Gastrocnemius medialis (tissue), 4 donors: Measurements from ENCODE around the gene FOS. TPM values are rescaled to one million over a fixed set of nuclear protein-coding genes. Genes with fewer than 3 reads are reported as not detected.
A peak's percentile ranks its signal among the peaks of the same experiment; 100 is the strongest.

Experiments used
- ATAC-seq, 2 donors: fragments of 150-250 bp; one replicate each; pipeline ENCODE4 v1.9.1; 2016
- DNase-seq, 2 donors: peaks; one replicate each; pipeline ENCODE4 v3.0.0-alpha.2; 2019
- H3K27ac ChIP-seq, 4 donors: fragments of 200-600 bp; sonication (generic); 1 replicate in 1 of 4; 2 replicates in 3 of 4; pipeline ENCODE4 v1.5.1; 2016 to 2018; ENCODE audit warnings: mild to moderate bottlenecking in 2 of 4, moderate library complexity in 1 of 4
- H3K27me3 ChIP-seq, 3 donors: fragments of 200-600 bp; sonication (generic) in 2 of 3; 1 replicate in 1 of 3; 2 replicates in 2 of 3; pipeline versions ENCODE4 v1.5.1 to v1.6.0; 2016 to 2019; ENCODE audit warnings: mild to moderate bottlenecking in 1 of 3, moderate library complexity in 1 of 3
- H3K36me3 ChIP-seq, 2 donors: fragments of 200-600 bp; sonication (generic) in 1 of 2; one replicate each; pipeline ENCODE4 v1.5.1; 2017 to 2018
- H3K4me1 ChIP-seq, 2 donors: fragments of 200-600 bp; sonication (generic) in 1 of 2; one replicate each; pipeline ENCODE4 v1.5.1; 2016 to 2017; ENCODE audit warnings: mild to moderate bottlenecking in 2 of 2
- H3K4me3 ChIP-seq, 4 donors: fragments of 200-600 bp; sonication (generic) in 3 of 4; 1 replicate in 1 of 4; 2 replicates in 3 of 4; pipeline ENCODE4 v1.5.1; 2016 to 2019; ENCODE audit warnings: mild to moderate bottlenecking in 2 of 4
- H3K9me3 ChIP-seq, 3 donors: fragments of 200-600 bp; sonication (generic) in 2 of 3; 1 replicate in 1 of 3; 2 replicates in 2 of 3; pipeline ENCODE4 v1.5.1; 2016 to 2019
- CTCF ChIP-seq, 5 experiments: fragments of 450-650 bp in 3 of 5; fragments of 200-600 bp in 2 of 5; sonication (generic) in 2 of 5; IDR thresholded peaks in 4 of 5; conservative IDR thresholded peaks in 1 of 5; 1 replicate in 4 of 5; 2 replicates in 1 of 5; pipeline ENCODE4 v1.5.1; 2016 to 2019; ENCODE audit warnings: antibody characterized with exemption in 5 of 5, mild to moderate bottlenecking in 3 of 5, moderate library complexity in 3 of 5
- POLR2A ChIP-seq, 2 donors: fragments of 450-650 bp; IDR thresholded peaks; one replicate each; pipeline ENCODE4 v1.6.1; 2017; ENCODE audit warnings: antibody characterized with exemption in 2 of 2, mild to moderate bottlenecking in 2 of 2, moderate library complexity in 2 of 2
- in situ Hi-C, 4 donors: fragments of 200-750 bp; cut with MboI; loops; one replicate each; pipeline versions ENCODE4 v1.15.0 to v1.8.0; 2017; ENCODE audit warnings: low sequenced_read_pairs in 4 of 4
- intact Hi-C: fragments of 100-400 bp; cut with DNase I; formaldehyde crosslinking; loops from one replicate; pipeline ENCODE4 v1.15.1; 2023; ENCODE audit warnings: low total_unique reads
- total RNA-seq, 4 donors: library from RNA; depleted of rRNA; stranded (reverse); fragments of >200 nt; gene quantifications; one replicate each; pipeline versions ENCODE4 v1.1.0 to v1.2.3, GENCODE V29; 2016

Gene FOS
- total RNA-seq, 4 donors from 2014 or later: 16.3 to 110 (median 53.5) TPM

- intact Hi-C loops (no loop called here), in situ Hi-C loops (loop anchor here in 1 of 4 donors (10.0 kb wide), 1 partner anchor 56 kb away; no protein-coding TSS in a partner anchor)
- H3K9me3 ChIP-seq: no peaks in the 10 kb centered on the region
- H3K4me1 ChIP-seq: peaks cover 40 to 45% of the 10 kb centered on the region in 2 donors
- no peaks in the 10 kb centered on the region for H3K36me3 ChIP-seq
- H3K27me3 ChIP-seq: no peaks in the 10 kb centered on the region
- H3K27ac ChIP-seq: no peak overlapping the region
- no peak for ATAC-seq
- DNase-seq: peak in 1 of 2 donors; percentile 7
- H3K4me3 ChIP-seq: no peak overlapping the region
- TF ChIP-seq POLR2A (IDR thresholded peaks at IDR 0.05) (no peak), CTCF (IDR thresholded peaks at IDR 0.05 in 4 of 5, conservative IDR thresholded peaks at IDR 0.05 in 1 of 5) (no peak)
Observed at GRCh38 chr14:75290851-75291250, 12.2 kb downstream of the FOS start.

GRCh38 chr14:75291331-75291730, 12.7 kb downstream of the FOS start:
- no peak for TF ChIP-seq POLR2A (IDR thresholded peaks at IDR 0.05)
- TF ChIP-seq CTCF (IDR thresholded peaks at IDR 0.05 in 4 of 5, conservative IDR thresholded peaks at IDR 0.05 in 1 of 5): no peak
- no peak overlapping the region for H3K27ac ChIP-seq
- no peaks in the 10 kb centered on the region for H3K9me3 ChIP-seq
- intact Hi-C loops: no loop called here
- in situ Hi-C loops: loop anchor here in 1 of 4 donors (10.0 kb wide), 1 partner anchor 57 kb away; no protein-coding TSS in a partner anchor
- ATAC-seq: no peak
- H3K36me3 ChIP-seq: no peaks in the 10 kb centered on the region
- no peaks in the 10 kb centered on the region for H3K27me3 ChIP-seq
- peak in 1 of 2 donors; percentile 8 for DNase-seq
- H3K4me3 ChIP-seq: no peak overlapping the region
- peaks cover 40 to 46% of the 10 kb centered on the region in 2 donors for H3K4me1 ChIP-seq

GRCh38 chr14:75292101-75292563, 13.5 kb downstream of the FOS start:
- in situ Hi-C loops: loop anchor here in 1 of 4 donors (10.0 kb wide), 1 partner anchor 57 kb away; no protein-coding TSS in a partner anchor
- H3K9me3 ChIP-seq: no peaks in the 10 kb centered on the region
- no peak overlapping the region for H3K27ac ChIP-seq
- peak in 1 of 2 donors; percentile 8 for DNase-seq
- intact Hi-C loops: no loop called here
- ATAC-seq: no peak
- peaks cover 33 to 39% of the 10 kb centered on the region in 2 donors for H3K4me1 ChIP-seq
- no peak overlapping the region for H3K4me3 ChIP-seq
- no peaks in the 10 kb centered on the region for H3K36me3 ChIP-seq
- TF ChIP-seq POLR2A (IDR thresholded peaks at IDR 0.05) (no peak), CTCF (IDR thresholded peaks at IDR 0.05 in 4 of 5, conservative IDR thresholded peaks at IDR 0.05 in 1 of 5) (no peak)
- no peaks in the 10 kb centered on the region for H3K27me3 ChIP-seq

GRCh38 chr14:75292886-75293285, 14.3 kb downstream of the FOS start:
- Histone ChIP-seq H3K27ac (peak overlapping the region in 3 of 4 donors; percentile 85 to 96 (median 91)), H3K36me3 (no peaks in the 10 kb centered on the region), H3K27me3 (no peaks in the 10 kb centered on the region), H3K4me1 (peaks cover 32% of the 10 kb centered on the region in 2 donors), H3K4me3 (no peak overlapping the region), H3K9me3 (no peaks in the 10 kb centered on the region)
- DNase-seq: no peak
- TF ChIP-seq CTCF (IDR thresholded peaks at IDR 0.05 in 4 of 5, conservative IDR thresholded peaks at IDR 0.05 in 1 of 5) (no peak), POLR2A (IDR thresholded peaks at IDR 0.05) (no peak)
- intact Hi-C loops: no loop called here
- in situ Hi-C loops: loop anchor here in 1 of 4 donors (10.0 kb wide), 1 partner anchor 58 kb away; no protein-coding TSS in a partner anchor
- no peak for ATAC-seq
